HCT116 (cell line): Measurements from ENCODE around the gene TTC16. TPM values are rescaled to one million over a fixed set of nuclear protein-coding genes. Genes with fewer than 3 reads are reported as not detected.

Experiments used
- ATAC-seq: fragments of 200-7000 bp; cut with Tn5 transposase; 2 replicates; pipeline ENCODE4 v1.9.1; 2020; ENCODE audit warnings: mild to moderate bottlenecking, moderate library complexity
- BruUV-seq: library from RNA; stranded (reverse); fragments of 400-500 nt; replicated peaks from 2 replicates; lab custom pipeline; 2021; lab: Mats Ljungman, UMichigan
- CTCF ChIA-PET: fragments of 300-600 bp; sonication (Branson Sonifier 250); formaldehyde crosslinking; loops from one replicate; lab custom pipeline; 2021; ENCODE audit warnings: antibody characterized with exemption; lab: Charles Lee
- POLR2A ChIA-PET: fragments of 300-600, 350-600 bp; sonication (Branson Sonifier 250); formaldehyde crosslinking; loops from one replicate; lab custom pipeline; 2021; ENCODE audit warnings: antibody characterized with exemption; lab: Charles Lee
- RAD21 ChIA-PET, 2 experiments: fragments of 300-600 bp; sonication (Branson Sonifier 250); formaldehyde crosslinking; loops; one replicate each; lab custom pipeline; 2023; ENCODE audit warnings: low total read pairs in 2 of 2; ENCODE audit not compliant: uncharacterized antibody in 2 of 2, unreplicated experiment in 2 of 2, low non-redundant PET in 1 of 2; lab: Charles Lee
- DNase-seq: peaks from one replicate; pipeline ENCODE4 v3.0.0-alpha.2; 2010; ENCODE audit warnings: low read depth, low spot score
- H2AFZ ChIP-seq: fragments of 200-600 bp; shearing (Covaris generic), sonication (generic); 2 replicates; pipeline ENCODE4 v1.6.1; 2017; ENCODE audit warnings: low read depth, mixed run types, mixed read lengths, antibody characterized with exemption, low read length; ENCODE audit not compliant: poor library complexity, severe bottlenecking
- H3K27ac ChIP-seq: 2 replicates; pipeline ENCODE4 v1.5.1; 2012; ENCODE audit warnings: low read depth, low read length
- H3K27me3 ChIP-seq: fragments of 200-600 bp; sonication (generic); 2 replicates; pipeline ENCODE4 v1.6.1; 2016; ENCODE audit warnings: mixed run types, low read length, mixed read lengths; ENCODE audit not compliant: insufficient read depth
- H3K36me3 ChIP-seq, 2 experiments: fragments of 200-500 bp in 1 of 2; fragments of 200-600 bp in 1 of 2; sonication (Bioruptor generic) in 1 of 2; sonication (generic) in 1 of 2; 2 replicates each; pipeline versions ENCODE4 v1.5.1 to v1.6.1; 2014 to 2016; ENCODE audit warnings: low read length in 2 of 2, inconsistent platforms in 1 of 2, mixed read lengths in 1 of 2, mixed run types in 1 of 2; ENCODE audit not compliant: insufficient read depth in 2 of 2, control insufficient read depth in 1 of 2
- H3K4me1 ChIP-seq, 2 experiments: fragments of 200-600 bp in 1 of 2; sonication (generic) in 1 of 2; 2 replicates each; pipeline versions ENCODE4 v1.5.1 to v1.6.1; 2012 to 2017; ENCODE audit warnings: low read length in 2 of 2, inconsistent platforms in 1 of 2, mild to moderate bottlenecking in 1 of 2, mixed read lengths in 1 of 2, mixed run types in 1 of 2, moderate library complexity in 1 of 2; ENCODE audit not compliant: insufficient read depth in 2 of 2, control insufficient read depth in 1 of 2
- H3K4me2 ChIP-seq: fragments of 200-600 bp; sonication (generic); 2 replicates; pipeline ENCODE4 v1.6.1; 2017; ENCODE audit warnings: mixed run types, low read length, mixed read lengths
- H3K4me3 ChIP-seq, 2 experiments: fragments of 200-600 bp in 1 of 2; sonication (generic) in 1 of 2; replicated peaks in 1 of 2; 2 replicates each; pipeline ENCODE4 v1.5.1; 2011 to 2016; ENCODE audit warnings: low read length in 2 of 2, control low read depth in 1 of 2, low read depth in 1 of 2, mild to moderate bottlenecking in 1 of 2, mixed read lengths in 1 of 2, mixed run types in 1 of 2
- H3K79me2 ChIP-seq: fragments of 200-600 bp; sonication (generic); 2 replicates; pipeline ENCODE4 v1.6.1; 2017; ENCODE audit warnings: mild to moderate bottlenecking, mixed run types, low read length, moderate library complexity, mixed read lengths; ENCODE audit not compliant: insufficient read depth
- H3K9ac ChIP-seq: fragments of 200-600 bp; sonication (generic); 2 replicates; pipeline ENCODE4 v1.6.1; 2016; ENCODE audit warnings: low read length, mixed read lengths
- H3K9me2 ChIP-seq: fragments of 200-600 bp; sonication (generic), shearing (Covaris generic); 2 replicates; pipeline ENCODE4 v1.6.1; 2017; ENCODE audit warnings: mixed run types, mild to moderate bottlenecking, moderate library complexity; ENCODE audit not compliant: insufficient read depth
- H3K9me3 ChIP-seq, 2 experiments: fragments of 200-500 bp in 1 of 2; fragments of 200-600 bp in 1 of 2; sonication (Bioruptor generic) in 1 of 2; sonication (generic) in 1 of 2; 2 replicates each; pipeline ENCODE4 v1.6.1; 2014 to 2017; ENCODE audit warnings: low read length in 2 of 2, mixed read lengths in 2 of 2, inconsistent platforms in 1 of 2, low read depth in 1 of 2, mild to moderate bottlenecking in 1 of 2, mixed run types in 1 of 2, moderate library complexity in 1 of 2; ENCODE audit not compliant: control insufficient read depth in 1 of 2, insufficient read depth in 1 of 2
- H4K20me1 ChIP-seq: fragments of 200-600 bp; sonication (generic), shearing (Covaris generic); 2 replicates; pipeline ENCODE4 v1.6.1; 2017; ENCODE audit warnings: mixed run types, mild to moderate bottlenecking, moderate library complexity; ENCODE audit not compliant: insufficient read depth
- CBX3 ChIP-seq: IDR thresholded peaks from 2 replicates; pipeline ENCODE4 v1.6.1; 2012; ENCODE audit warnings: low read depth
- CEBPB ChIP-seq: IDR thresholded peaks from 2 replicates; pipeline ENCODE4 v1.6.1; 2012; ENCODE audit warnings: low read depth
- ELF1 ChIP-seq: IDR thresholded peaks from 2 replicates; pipeline ENCODE4 v1.6.1; 2012; ENCODE audit warnings: low read depth, borderline replicate concordance
- EZH2phosphoT487 ChIP-seq: fragments of 200-600 bp; IDR thresholded peaks from 2 replicates; pipeline ENCODE4 v1.6.1; 2018; ENCODE audit warnings: antibody characterized with exemption, borderline replicate concordance
- JUND ChIP-seq: IDR thresholded peaks from 2 replicates; pipeline ENCODE4 v1.6.1; 2012
- POLR2A ChIP-seq: IDR thresholded peaks from 2 replicates; pipeline ENCODE4 v1.7.0; 2011; ENCODE audit warnings: borderline replicate concordance; ENCODE audit not compliant: insufficient read depth, insufficient read length; ENCODE audit errors: extremely low read depth
- POLR2AphosphoS5 ChIP-seq: IDR thresholded peaks from 2 replicates; pipeline ENCODE4 v1.6.1; 2011; ENCODE audit warnings: mild to moderate bottlenecking, low read depth, low read length, moderate library complexity
- RAD21 ChIP-seq: IDR thresholded peaks from 2 replicates; pipeline ENCODE4 v1.6.1; 2012; ENCODE audit warnings: low read depth, mild to moderate bottlenecking
- SIN3A ChIP-seq: IDR thresholded peaks from 2 replicates; pipeline ENCODE4 v1.6.1; 2012; ENCODE audit warnings: low read depth
- SP1 ChIP-seq: IDR thresholded peaks from 2 replicates; pipeline ENCODE4 v1.6.1; 2012; ENCODE audit warnings: low read depth
- TCF7L2 ChIP-seq: IDR thresholded peaks from 2 replicates; pipeline ENCODE4 v1.7.0; 2011; ENCODE audit warnings: borderline replicate concordance, inconsistent platforms; ENCODE audit not compliant: insufficient read depth, insufficient read length; ENCODE audit errors: extremely low read depth
- YY1 ChIP-seq: IDR thresholded peaks from 2 replicates; pipeline ENCODE4 v1.6.1; 2011; ENCODE audit warnings: low read length, low read depth, moderate library complexity, mild to moderate bottlenecking; ENCODE audit not compliant: insufficient replicate concordance; ENCODE audit errors: extremely low read depth
- ZFX ChIP-seq: fragments of 450-650 bp; IDR thresholded peaks from 2 replicates; pipeline ENCODE4 v1.6.1; 2017
- ZNF274 ChIP-seq: fragments of 200-500 bp; sonication (Bioruptor generic); IDR thresholded peaks from 2 replicates; pipeline ENCODE4 v1.6.1; 2014; ENCODE audit warnings: mild to moderate bottlenecking, low read depth, low read length, inconsistent platforms
- intact Hi-C: fragments of 100-400 bp; cut with micrococcal nuclease; formaldehyde crosslinking; loops from 2 replicates; pipeline ENCODE4 v1.10.0; 2022
- total RNA-seq: library from RNA; stranded (reverse); gene quantifications from one replicate; pipeline ENCODE4 v1.2.1, GENCODE V29; 2021; ENCODE audit not compliant: unreplicated experiment
- TF ChIP-seq, protein P1 (sequence below), 3 experiments: fragments of 200-600 bp in 1 of 3; sonication (generic) in 1 of 3; IDR thresholded peaks in 2 of 3; conservative IDR thresholded peaks in 1 of 3; 2 replicates each; pipeline ENCODE4 v1.5.1; 2012 to 2017; ENCODE audit warnings: low read depth in 2 of 3, low read length in 2 of 3, antibody characterized with exemption in 1 of 3, borderline replicate concordance in 1 of 3, control low read depth in 1 of 3, mild to moderate bottlenecking in 1 of 3, mixed read lengths in 1 of 3, mixed run types in 1 of 3, moderate library complexity in 1 of 3; ENCODE audit not compliant: insufficient read depth in 1 of 3
- TF ChIP-seq, protein P2 (sequence below): IDR thresholded peaks from 2 replicates; pipeline ENCODE4 v1.6.1; 2011; ENCODE audit warnings: mild to moderate bottlenecking, low read length, moderate library complexity; ENCODE audit not compliant: insufficient replicate concordance; ENCODE audit errors: extremely low read depth
- TF ChIP-seq, protein P3 (sequence below): IDR thresholded peaks from 2 replicates; pipeline ENCODE4 v1.6.1; 2012
- TF ChIP-seq, protein P4 (sequence below): IDR thresholded peaks from 2 replicates; pipeline ENCODE4 v1.6.1; 2012

Gene TTC16
- total RNA-seq, 1 experiment from 2014 or later: not detected

DNA sequence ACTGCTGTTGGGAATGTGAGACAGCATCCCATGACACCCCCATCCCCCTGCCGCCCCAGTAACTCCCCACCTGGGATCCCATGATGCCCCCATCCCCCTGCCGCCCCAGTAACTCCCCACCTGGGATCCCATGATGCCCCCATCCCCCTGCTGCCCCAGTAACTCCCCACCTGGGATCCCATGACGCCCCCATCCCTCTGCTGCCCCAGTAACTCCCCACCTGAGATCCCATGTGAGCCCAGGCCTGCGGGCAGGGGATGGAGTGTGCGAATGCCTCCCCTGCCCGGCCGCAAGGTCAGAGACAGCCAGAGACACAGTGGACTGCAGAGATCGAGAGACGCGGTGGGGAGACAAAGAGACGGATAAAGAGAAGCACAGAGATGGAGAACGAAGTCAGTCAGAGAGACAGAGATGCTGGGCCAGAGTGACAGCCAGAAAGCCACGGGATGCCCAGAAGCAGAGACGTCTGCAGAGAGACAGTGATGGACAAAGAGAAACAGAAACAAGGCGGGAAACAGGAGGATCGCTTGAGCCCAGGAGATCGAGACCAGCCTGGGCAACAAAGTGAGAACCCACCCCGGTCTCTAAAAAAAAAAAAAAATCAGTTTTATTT, 61.6 kb downstream of the TTC16 start:
- H3K27ac ChIP-seq: no peak overlapping the region
- H3K36me3 ChIP-seq: no peaks in the 10 kb centered on the region
- H3K4me3 ChIP-seq: no peak overlapping the region
- no peak for TF ChIP-seq ZFX
- TF ChIP-seq, protein P1, sequence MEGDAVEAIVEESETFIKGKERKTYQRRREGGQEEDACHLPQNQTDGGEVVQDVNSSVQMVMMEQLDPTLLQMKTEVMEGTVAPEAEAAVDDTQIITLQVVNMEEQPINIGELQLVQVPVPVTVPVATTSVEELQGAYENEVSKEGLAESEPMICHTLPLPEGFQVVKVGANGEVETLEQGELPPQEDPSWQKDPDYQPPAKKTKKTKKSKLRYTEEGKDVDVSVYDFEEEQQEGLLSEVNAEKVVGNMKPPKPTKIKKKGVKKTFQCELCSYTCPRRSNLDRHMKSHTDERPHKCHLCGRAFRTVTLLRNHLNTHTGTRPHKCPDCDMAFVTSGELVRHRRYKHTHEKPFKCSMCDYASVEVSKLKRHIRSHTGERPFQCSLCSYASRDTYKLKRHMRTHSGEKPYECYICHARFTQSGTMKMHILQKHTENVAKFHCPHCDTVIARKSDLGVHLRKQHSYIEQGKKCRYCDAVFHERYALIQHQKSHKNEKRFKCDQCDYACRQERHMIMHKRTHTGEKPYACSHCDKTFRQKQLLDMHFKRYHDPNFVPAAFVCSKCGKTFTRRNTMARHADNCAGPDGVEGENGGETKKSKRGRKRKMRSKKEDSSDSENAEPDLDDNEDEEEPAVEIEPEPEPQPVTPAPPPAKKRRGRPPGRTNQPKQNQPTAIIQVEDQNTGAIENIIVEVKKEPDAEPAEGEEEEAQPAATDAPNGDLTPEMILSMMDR (IDR thresholded peaks at IDR 0.05 in 2 of 3, conservative IDR thresholded peaks at IDR 0.05 in 1 of 3; ENCODE audit: borderline replicate concordance in 1 of 3, insufficient read depth in 1 of 3, low read depth in 2 of 3, low read length in 2 of 3): no peak
- no peak for TF ChIP-seq CEBPB
- no peak for TF ChIP-seq YY1
- TF ChIP-seq, protein P2, sequence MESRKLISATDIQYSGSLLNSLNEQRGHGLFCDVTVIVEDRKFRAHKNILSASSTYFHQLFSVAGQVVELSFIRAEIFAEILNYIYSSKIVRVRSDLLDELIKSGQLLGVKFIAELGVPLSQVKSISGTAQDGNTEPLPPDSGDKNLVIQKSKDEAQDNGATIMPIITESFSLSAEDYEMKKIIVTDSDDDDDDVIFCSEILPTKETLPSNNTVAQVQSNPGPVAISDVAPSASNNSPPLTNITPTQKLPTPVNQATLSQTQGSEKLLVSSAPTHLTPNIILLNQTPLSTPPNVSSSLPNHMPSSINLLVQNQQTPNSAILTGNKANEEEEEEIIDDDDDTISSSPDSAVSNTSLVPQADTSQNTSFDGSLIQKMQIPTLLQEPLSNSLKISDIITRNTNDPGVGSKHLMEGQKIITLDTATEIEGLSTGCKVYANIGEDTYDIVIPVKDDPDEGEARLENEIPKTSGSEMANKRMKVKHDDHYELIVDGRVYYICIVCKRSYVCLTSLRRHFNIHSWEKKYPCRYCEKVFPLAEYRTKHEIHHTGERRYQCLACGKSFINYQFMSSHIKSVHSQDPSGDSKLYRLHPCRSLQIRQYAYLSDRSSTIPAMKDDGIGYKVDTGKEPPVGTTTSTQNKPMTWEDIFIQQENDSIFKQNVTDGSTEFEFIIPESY: no peak
- TF ChIP-seq, protein P3, sequence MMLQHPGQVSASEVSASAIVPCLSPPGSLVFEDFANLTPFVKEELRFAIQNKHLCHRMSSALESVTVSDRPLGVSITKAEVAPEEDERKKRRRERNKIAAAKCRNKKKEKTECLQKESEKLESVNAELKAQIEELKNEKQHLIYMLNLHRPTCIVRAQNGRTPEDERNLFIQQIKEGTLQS: no peak
- no peak for TF ChIP-seq RAD21
- no peak for TF ChIP-seq CBX3
- no peak for TF ChIP-seq POLR2AphosphoS5
- TF ChIP-seq, protein P4, sequence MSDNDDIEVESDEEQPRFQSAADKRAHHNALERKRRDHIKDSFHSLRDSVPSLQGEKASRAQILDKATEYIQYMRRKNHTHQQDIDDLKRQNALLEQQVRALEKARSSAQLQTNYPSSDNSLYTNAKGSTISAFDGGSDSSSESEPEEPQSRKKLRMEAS: no peak
- no peak for TF ChIP-seq POLR2A
- no peak for TF ChIP-seq JUND
- TF ChIP-seq ELF1: no peak
- no peak for TF ChIP-seq ZNF274
- no peak for TF ChIP-seq TCF7L2
- no peak for TF ChIP-seq EZH2phosphoT487
- no peak for TF ChIP-seq SP1
- no peak for TF ChIP-seq SIN3A
- POLR2A ChIA-PET: no interaction called here
- H3K9me2 ChIP-seq: no peaks in the 10 kb centered on the region
- no peaks in the 10 kb centered on the region for H3K79me2 ChIP-seq
- H3K9me3 ChIP-seq: no peaks in the 10 kb centered on the region
- H4K20me1 ChIP-seq: no peaks in the 10 kb centered on the region
- intact Hi-C loops: no loop called here
- no peak overlapping the region for H2AFZ ChIP-seq
- RAD21 ChIA-PET: no interaction called here
- H3K27me3 ChIP-seq: no peaks in the 10 kb centered on the region
- no peak for DNase-seq
- ATAC-seq: no peak
- CTCF ChIA-PET: no interaction called here
- BruUV-seq: no TSS peak
- H3K4me2 ChIP-seq: no peak overlapping the region
- no peak overlapping the region for H3K9ac ChIP-seq
- H3K4me1 ChIP-seq: peaks cover 0 to 2% of the 10 kb centered on the region in 2 experiments; a peak in 2 of 4 replicates
